ENCODE data around the gene PRPF8.

The PRPF8 gene

GRCh38 chr17:1644493-1645206, 40.0 kb downstream of the PRPF8 start:
- no peak for DNase-seq (ENCODE audit: low read depth)

DNA sequence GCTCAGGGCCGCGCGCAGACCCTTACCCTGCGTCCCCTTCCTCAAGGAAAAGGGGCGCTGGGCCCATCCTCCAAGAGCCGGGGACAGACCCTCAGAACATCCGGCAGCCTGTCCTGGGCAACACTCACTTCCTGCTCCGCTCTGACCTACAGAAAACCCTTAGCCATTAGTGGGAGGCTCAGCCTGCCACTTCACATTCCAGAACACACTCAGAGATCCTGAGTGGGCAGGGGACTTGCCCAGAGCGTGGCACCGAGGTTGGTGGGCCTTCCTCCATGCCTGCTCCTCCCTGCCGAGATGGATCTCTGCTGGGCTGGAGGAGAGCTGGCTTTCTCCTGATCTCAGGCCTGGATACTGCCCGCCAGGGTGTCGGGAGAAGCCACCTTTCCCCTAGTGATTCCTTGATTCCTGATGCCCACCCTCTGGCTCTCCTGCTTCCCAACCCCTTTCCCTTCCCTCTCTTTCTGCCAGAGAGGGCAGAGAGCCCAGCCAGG, 40.6 kb downstream of the PRPF8 start:
- DNase-seq (ENCODE audit: low read depth): no peak

- DNase-seq (ENCODE audit: low read depth): no peak
Measured at GRCh38 chr17:1643293-1643998, 41.2 kb downstream of the PRPF8 start.

- DNase-seq (ENCODE audit: low read depth): no peak
Measured at GRCh38 chr17:1641065-1641403, 43.6 kb downstream of the PRPF8 start.

DNA sequence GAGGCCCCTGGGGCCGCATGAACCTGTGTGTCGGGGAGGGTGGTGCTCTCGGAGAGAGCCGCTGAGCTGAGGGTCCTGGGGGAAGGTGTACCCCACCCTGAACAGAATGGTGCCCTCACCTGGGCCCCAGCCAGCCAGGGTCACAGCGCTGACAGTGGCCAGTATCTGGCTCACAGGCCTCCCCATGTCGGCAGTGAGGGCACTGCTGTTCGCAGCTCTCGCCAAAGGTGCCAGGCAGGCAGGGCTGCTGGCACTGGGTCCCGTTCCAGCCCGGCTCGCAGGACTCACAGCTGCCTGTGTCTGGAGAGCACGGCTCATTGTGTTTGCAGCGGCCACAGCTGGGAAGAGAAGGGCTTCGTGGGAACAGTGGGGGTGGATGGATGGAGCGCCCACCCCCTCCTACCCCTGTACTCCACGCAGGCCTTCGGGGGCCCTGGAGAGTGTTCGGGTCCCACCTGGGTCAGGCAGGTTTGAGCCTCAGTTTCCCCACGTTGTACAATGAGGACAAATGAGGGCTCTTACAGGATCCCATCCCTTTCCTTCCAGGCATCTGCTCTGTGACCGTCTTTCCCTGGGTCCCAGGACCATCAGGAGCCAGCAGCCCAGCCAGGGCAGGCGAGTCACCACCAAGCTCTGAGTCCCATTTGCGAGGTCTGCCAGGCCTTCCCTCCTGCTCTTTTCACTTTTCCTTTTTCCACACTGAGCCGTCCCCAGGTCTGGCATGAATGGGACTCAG, 44.2 kb downstream of the PRPF8 start:
- DNase-seq (ENCODE audit: low read depth): no peak

DNA sequence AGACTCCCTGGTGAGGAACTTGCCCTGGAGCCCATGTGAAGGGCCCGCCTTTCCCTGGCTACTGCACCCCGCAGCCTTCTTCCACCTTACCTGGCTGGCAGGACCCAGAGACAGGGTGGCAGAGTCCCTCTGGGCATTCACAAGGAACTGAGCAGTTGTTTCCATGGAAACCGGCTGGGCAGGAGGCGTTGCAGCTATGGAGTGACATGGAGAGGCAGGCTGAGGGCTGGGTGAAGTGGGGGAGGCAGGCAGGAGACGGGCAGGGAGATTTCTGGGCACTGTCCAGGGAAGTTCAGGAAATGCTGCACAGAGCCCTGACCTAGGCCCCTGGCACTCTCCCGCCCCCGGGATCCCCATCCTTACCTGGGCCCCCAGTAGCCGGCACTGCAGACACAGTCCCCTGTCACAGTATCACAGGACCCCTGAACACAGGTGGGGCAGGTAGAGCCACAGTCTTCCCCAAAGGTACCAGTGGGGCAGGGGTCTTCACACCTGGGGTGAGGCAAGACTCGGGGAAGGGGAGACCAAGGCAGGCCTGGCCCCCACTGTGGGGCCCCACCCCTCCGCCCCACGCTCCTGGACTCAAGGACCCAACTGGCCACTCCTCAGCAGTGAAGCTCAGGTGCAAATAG, 45.0 kb downstream of the PRPF8 start:
- no peak for DNase-seq (ENCODE audit: low read depth)

DNA sequence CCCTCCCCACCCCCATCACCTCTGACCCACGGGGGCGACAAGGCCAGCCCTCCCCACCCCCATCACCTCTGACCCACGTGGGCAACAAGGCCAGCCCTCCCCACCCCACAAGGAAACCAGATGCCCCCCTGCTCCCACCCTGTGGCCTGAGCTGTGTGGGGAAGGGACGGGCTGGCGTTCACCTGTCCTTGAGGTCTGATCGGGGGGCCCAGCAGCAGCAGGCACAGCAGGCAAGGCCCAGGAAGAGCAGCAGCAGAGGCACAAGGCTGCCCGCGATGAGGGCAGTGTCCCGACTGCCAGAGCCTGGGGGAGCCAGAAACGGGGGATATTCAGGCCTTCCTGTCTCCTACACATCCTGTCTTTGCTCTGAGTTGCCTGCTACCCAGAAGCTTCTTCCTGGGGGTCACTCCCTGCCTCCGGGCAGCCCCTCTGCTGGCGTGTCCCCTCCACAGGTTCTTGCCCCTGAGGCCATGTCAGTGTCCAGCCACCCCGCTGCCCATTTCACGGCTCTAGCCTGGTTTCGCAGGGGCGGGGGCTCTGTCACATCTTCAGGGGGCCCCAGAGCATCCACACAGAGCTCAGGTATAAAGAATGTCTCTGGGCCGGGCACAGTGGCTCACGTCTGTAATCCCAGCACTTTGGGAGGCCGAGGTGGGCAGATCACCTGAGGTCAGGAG, 45.9 kb downstream of the PRPF8 start:
- no peak for DNase-seq (ENCODE audit: low read depth)

- DNase-seq (ENCODE audit: low read depth): no peak
Measured at GRCh38 chr17:1638171-1638590, 46.5 kb downstream of the PRPF8 start.

DNA sequence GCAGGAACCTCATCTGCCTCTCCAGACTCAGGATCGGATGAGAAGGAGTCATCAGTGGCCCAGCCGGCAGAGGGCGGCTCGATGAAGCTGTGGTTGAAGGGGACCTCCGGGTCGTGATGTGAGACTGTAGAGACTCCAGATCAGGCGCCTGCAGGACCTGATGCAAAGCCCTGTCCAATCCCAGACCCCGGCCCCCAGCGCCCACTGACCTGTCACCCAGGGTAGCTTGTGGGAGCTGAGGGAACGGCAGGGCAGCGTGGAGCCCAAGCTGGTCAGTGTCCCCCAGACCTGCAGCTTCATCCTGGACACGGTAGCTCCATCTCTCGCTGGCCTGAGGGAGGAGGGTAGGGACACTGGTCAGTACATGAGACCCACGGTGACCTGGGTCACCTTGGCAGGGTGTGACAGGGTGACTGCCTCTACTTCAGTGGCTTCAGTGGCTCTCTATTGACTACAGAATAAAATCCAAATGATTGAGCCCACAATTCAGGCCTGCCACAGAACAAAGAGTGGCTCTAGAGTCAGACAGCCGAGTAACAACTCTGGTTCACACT, 47.9 kb downstream of the PRPF8 start:
- DNase-seq (ENCODE audit: low read depth): no peak

GRCh38 chr17:1635675-1636465, 48.8 kb downstream of the PRPF8 start:
- DNase-seq (ENCODE audit: low read depth): no peak

DNA sequence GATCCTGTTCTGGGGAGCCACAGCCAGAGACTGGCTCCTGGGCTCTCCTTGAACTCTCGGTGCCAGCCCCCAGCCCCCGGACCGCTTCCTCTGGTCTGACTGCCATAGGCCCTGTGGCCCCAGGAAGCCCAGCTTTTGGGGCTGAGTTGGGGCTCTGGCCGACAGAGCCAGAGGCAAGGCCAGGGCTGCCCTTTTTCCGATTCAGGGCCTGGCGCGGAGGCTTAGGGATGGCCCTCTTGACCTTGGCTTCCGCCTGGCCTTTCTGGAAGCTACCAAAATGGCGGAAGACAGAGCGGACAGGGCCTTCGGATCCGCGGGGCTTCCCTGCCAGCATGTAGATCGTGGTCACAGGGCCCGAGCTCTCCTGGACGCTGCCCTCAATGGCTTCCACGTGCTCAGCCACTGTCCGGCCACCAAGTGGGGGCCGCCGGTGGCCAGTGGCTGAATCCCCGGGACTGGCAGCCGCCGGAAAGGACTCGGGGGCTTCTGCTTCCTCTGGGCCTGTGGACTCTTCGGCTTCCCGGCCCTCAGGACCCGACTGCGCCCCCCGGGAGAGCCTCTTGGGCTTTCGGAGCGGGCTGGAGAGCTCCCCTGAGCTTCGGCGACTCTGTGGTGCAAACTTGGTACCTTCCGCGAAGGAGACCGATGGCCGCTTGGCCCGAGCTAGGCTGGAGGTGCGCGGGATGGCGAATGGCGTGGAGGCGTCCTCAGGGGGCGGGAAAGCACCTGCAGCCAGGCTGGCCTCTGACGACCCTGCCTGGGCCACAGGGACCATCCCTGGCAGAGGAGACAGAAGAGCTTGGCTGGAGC, 49.6 kb downstream of the PRPF8 start:
- DNase-seq (ENCODE audit: low read depth): no peak

- DNase-seq (ENCODE audit: low read depth): no peak
Measured at GRCh38 chr17:1630662-1631061, 54.0 kb downstream of the PRPF8 start.

- DNase-seq (ENCODE audit: low read depth): peak; percentile 39
Measured at GRCh38 chr17:1629504-1630310, 55.0 kb downstream of the PRPF8 start.

- peak; percentile 93 for DNase-seq (ENCODE audit: low read depth)
Measured at GRCh38 chr17:1628856-1629503, 55.7 kb downstream of the PRPF8 start.

- peak; percentile 71 for DNase-seq (ENCODE audit: low read depth)
Measured at GRCh38 chr17:1627982-1628855, 56.4 kb downstream of the PRPF8 start, which contains the start of gene SLC43A2. Gene SLC43A2 (minus strand): TSS chr17:1628834. CDS start chr17:1627874, 960 bp downstream.

DNA sequence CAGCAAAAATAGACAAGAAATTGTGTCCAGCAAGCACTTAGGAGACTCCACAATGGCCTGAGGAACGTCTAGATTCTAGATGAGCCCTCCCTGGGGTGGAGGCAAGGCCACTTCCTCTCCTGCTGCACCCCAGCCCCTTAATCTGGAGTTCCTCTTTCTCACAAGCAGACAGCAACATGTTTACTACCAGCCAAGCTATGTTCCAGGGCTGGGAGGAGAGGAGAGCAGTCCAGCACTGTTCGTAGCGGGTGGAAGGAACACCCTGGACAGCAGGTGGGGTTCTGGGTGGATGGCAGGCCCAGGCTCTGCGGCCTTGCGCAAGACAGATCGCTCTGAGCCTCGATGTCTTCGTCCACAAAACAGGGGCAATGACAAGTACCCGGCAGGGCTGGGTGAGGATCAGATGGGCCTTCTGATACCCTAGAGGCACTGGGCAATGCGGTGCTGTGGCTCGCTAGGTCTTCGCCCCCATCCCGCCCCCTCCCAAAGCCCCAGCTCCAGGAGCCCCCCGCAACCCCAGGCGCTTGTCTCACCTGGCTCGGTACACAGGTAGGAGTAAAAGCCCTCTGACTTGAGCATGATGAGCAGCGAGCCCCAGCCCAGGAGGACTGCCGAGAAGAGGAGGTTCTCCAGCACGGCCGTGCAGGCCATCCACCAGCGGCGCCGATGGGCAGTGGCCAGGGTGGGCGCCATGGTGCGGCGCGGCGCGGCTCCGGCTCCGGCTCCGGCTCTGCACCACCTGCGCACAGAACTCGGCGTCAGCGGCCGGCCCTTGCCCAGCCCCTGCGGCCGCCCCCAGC, 57.3 kb downstream of the PRPF8 start:
- DNase-seq (ENCODE audit: low read depth): no peak
